ENCODE measurements around the gene AAMP.

Gene AAMP

GRCh38 chr2:218266316-218266979, 3.5 kb downstream of the AAMP start:
- no peak overlapping the region for H3K4me3 ChIP-seq (ENCODE audit: low read length in 2 of 2)
- H3K27me3 ChIP-seq (ENCODE audit: control insufficient read depth in 2 of 2, insufficient read depth in 2 of 2, low read length in 2 of 2), result no peaks in the 10 kb centered on the region
- H3K4me1 ChIP-seq (ENCODE audit: control insufficient read depth in 2 of 2, insufficient read depth in 2 of 2, low read length in 2 of 2), result peaks cover 58% of the 10 kb centered on the region in 2 donors
- H3K9me3 ChIP-seq (ENCODE audit: control insufficient read depth in 2 of 2, low read length in 2 of 2), result no peaks in the 10 kb centered on the region
- no peak overlapping the region for H3K27ac ChIP-seq (ENCODE audit: low read depth in 2 of 2, low read length in 2 of 2)
- H3K36me3 ChIP-seq (ENCODE audit: control insufficient read depth in 2 of 2, insufficient read depth in 2 of 2, low read length in 2 of 2), result peaks cover 28 to 32% of the 10 kb centered on the region in 2 donors
- no peak overlapping the region for H3K9ac ChIP-seq (ENCODE audit: low read depth in 1 of 2, low read length in 2 of 2)

GRCh38 chr2:218265626-218266025, 4.3 kb downstream of the AAMP start:
- H3K27me3 ChIP-seq (ENCODE audit: control insufficient read depth in 2 of 2, insufficient read depth in 2 of 2, low read length in 2 of 2), result no peaks in the 10 kb centered on the region
- no peaks in the 10 kb centered on the region for H3K9me3 ChIP-seq (ENCODE audit: control insufficient read depth in 2 of 2, low read length in 2 of 2)
- H3K36me3 ChIP-seq (ENCODE audit: control insufficient read depth in 2 of 2, insufficient read depth in 2 of 2, low read length in 2 of 2), result peaks cover 28 to 32% of the 10 kb centered on the region in 2 donors
- H3K4me1 ChIP-seq (ENCODE audit: control insufficient read depth in 2 of 2, insufficient read depth in 2 of 2, low read length in 2 of 2), result peaks cover 54 to 57% of the 10 kb centered on the region in 2 donors
- peak overlapping the region in 1 of 2 donors; percentile 30 for H3K9ac ChIP-seq (ENCODE audit: low read depth in 1 of 2, low read length in 2 of 2)
- peak overlapping the region in 1 of 2 donors; percentile 4 for H3K4me3 ChIP-seq (ENCODE audit: low read length in 2 of 2)
- peak overlapping the region; percentile 90 to 93 for H3K27ac ChIP-seq (ENCODE audit: low read depth in 2 of 2, low read length in 2 of 2)

- peak overlapping the region in 1 of 2 donors; percentile 50 for H3K9ac ChIP-seq (ENCODE audit: low read depth in 1 of 2, low read length in 2 of 2)
- H3K27me3 ChIP-seq (ENCODE audit: control insufficient read depth in 2 of 2, insufficient read depth in 2 of 2, low read length in 2 of 2), result no peaks in the 10 kb centered on the region
- peak overlapping the region; percentile 4 to 41 for H3K4me3 ChIP-seq (ENCODE audit: low read length in 2 of 2)
- H3K4me1 ChIP-seq (ENCODE audit: control insufficient read depth in 2 of 2, insufficient read depth in 2 of 2, low read length in 2 of 2), result peaks cover 55 to 56% of the 10 kb centered on the region in 2 donors
- H3K9me3 ChIP-seq (ENCODE audit: control insufficient read depth in 2 of 2, low read length in 2 of 2), result no peaks in the 10 kb centered on the region
- peak overlapping the region; percentile 90 to 93 for H3K27ac ChIP-seq (ENCODE audit: low read depth in 2 of 2, low read length in 2 of 2)
- H3K36me3 ChIP-seq (ENCODE audit: control insufficient read depth in 2 of 2, insufficient read depth in 2 of 2, low read length in 2 of 2), result peaks cover 28 to 32% of the 10 kb centered on the region in 2 donors
These were observed 5.0 kb downstream of the AAMP start for GRCh38 chr2:218264773-218265561.

GRCh38 chr2:218263817-218264641, 5.9 kb downstream of the AAMP start:
- H3K36me3 ChIP-seq (ENCODE audit: control insufficient read depth in 2 of 2, insufficient read depth in 2 of 2, low read length in 2 of 2), result peaks cover 28 to 32% of the 10 kb centered on the region in 2 donors
- peak overlapping the region; percentile 90 to 93 for H3K27ac ChIP-seq (ENCODE audit: low read depth in 2 of 2, low read length in 2 of 2)
- peaks cover 52 to 55% of the 10 kb centered on the region in 2 donors for H3K4me1 ChIP-seq (ENCODE audit: control insufficient read depth in 2 of 2, insufficient read depth in 2 of 2, low read length in 2 of 2)
- H3K4me3 ChIP-seq (ENCODE audit: low read length in 2 of 2), result peak overlapping the region; percentile 41 to 48
- no peaks in the 10 kb centered on the region for H3K9me3 ChIP-seq (ENCODE audit: control insufficient read depth in 2 of 2, low read length in 2 of 2)
- peak overlapping the region; percentile 50 to 56 for H3K9ac ChIP-seq (ENCODE audit: low read depth in 1 of 2, low read length in 2 of 2)
- H3K27me3 ChIP-seq (ENCODE audit: control insufficient read depth in 2 of 2, insufficient read depth in 2 of 2, low read length in 2 of 2), result no peaks in the 10 kb centered on the region

GRCh38 chr2:218262631-218263586, 7.0 kb downstream of the AAMP start:
- Histone ChIP-seq H3K27ac (ENCODE audit: low read depth in 2 of 2, low read length in 2 of 2) (peak overlapping the region; percentile 90 to 93), H3K4me1 (ENCODE audit: control insufficient read depth in 2 of 2, insufficient read depth in 2 of 2, low read length in 2 of 2) (peaks cover 56 to 60% of the 10 kb centered on the region in 2 donors), H3K9ac (ENCODE audit: low read depth in 1 of 2, low read length in 2 of 2) (peak overlapping the region; percentile 47 to 50), H3K36me3 (ENCODE audit: control insufficient read depth in 2 of 2, insufficient read depth in 2 of 2, low read length in 2 of 2) (peaks cover 28 to 32% of the 10 kb centered on the region in 2 donors), H3K27me3 (ENCODE audit: control insufficient read depth in 2 of 2, insufficient read depth in 2 of 2, low read length in 2 of 2) (no peaks in the 10 kb centered on the region), H3K9me3 (ENCODE audit: control insufficient read depth in 2 of 2, low read length in 2 of 2) (no peaks in the 10 kb centered on the region), H3K4me3 (ENCODE audit: low read length in 2 of 2) (no peak overlapping the region)

- Histone ChIP-seq H3K36me3 (ENCODE audit: control insufficient read depth in 2 of 2, insufficient read depth in 2 of 2, low read length in 2 of 2) (peaks cover 28 to 29% of the 10 kb centered on the region in 2 donors), H3K9ac (ENCODE audit: low read depth in 1 of 2, low read length in 2 of 2) (no peak overlapping the region), H3K9me3 (ENCODE audit: control insufficient read depth in 2 of 2, low read length in 2 of 2) (no peaks in the 10 kb centered on the region), H3K27ac (ENCODE audit: low read depth in 2 of 2, low read length in 2 of 2) (peak overlapping the region in 1 of 2 donors; percentile 50), H3K4me1 (ENCODE audit: control insufficient read depth in 2 of 2, insufficient read depth in 2 of 2, low read length in 2 of 2) (peaks cover 56 to 60% of the 10 kb centered on the region in 2 donors), H3K4me3 (ENCODE audit: low read length in 2 of 2) (no peak overlapping the region), H3K27me3 (ENCODE audit: control insufficient read depth in 2 of 2, insufficient read depth in 2 of 2, low read length in 2 of 2) (no peaks in the 10 kb centered on the region)
These were observed 7.7 kb downstream of the AAMP start for GRCh38 chr2:218262237-218262600.

- H3K36me3 ChIP-seq (ENCODE audit: control insufficient read depth in 2 of 2, insufficient read depth in 2 of 2, low read length in 2 of 2), result peaks cover 25 to 28% of the 10 kb centered on the region in 2 donors
- peak overlapping the region; percentile 33 to 50 for H3K27ac ChIP-seq (ENCODE audit: low read depth in 2 of 2, low read length in 2 of 2)
- H3K27me3 ChIP-seq (ENCODE audit: control insufficient read depth in 2 of 2, insufficient read depth in 2 of 2, low read length in 2 of 2), result no peaks in the 10 kb centered on the region
- peak overlapping the region in 1 of 2 donors; percentile 25 for H3K4me3 ChIP-seq (ENCODE audit: low read length in 2 of 2)
- no peaks in the 10 kb centered on the region for H3K9me3 ChIP-seq (ENCODE audit: control insufficient read depth in 2 of 2, low read length in 2 of 2)
- peaks cover 56 to 60% of the 10 kb centered on the region in 2 donors for H3K4me1 ChIP-seq (ENCODE audit: control insufficient read depth in 2 of 2, insufficient read depth in 2 of 2, low read length in 2 of 2)
- H3K9ac ChIP-seq (ENCODE audit: low read depth in 1 of 2, low read length in 2 of 2), result peak overlapping the region in 1 of 2 donors; percentile 52
These were observed 8.3 kb downstream of the AAMP start for GRCh38 chr2:218261423-218262236.

- H3K27ac ChIP-seq (ENCODE audit: low read depth in 2 of 2, low read length in 2 of 2), result peak within 1 kb of the TSS; percentile 67 to 70
- peak within 1 kb of the TSS in 1 of 2 donors; percentile 25 for H3K4me3 ChIP-seq (ENCODE audit: low read length in 2 of 2)
- H3K9ac ChIP-seq (ENCODE audit: low read depth in 1 of 2, low read length in 2 of 2), result peak within 1 kb of the TSS in 1 of 2 donors; percentile 52
- peaks cover 18 to 24% of the 10 kb centered on the region in 2 donors for H3K36me3 ChIP-seq (ENCODE audit: control insufficient read depth in 2 of 2, insufficient read depth in 2 of 2, low read length in 2 of 2)
- H3K9me3 ChIP-seq (ENCODE audit: control insufficient read depth in 2 of 2, low read length in 2 of 2), result no peaks in the 10 kb centered on the region
- peaks cover 55 to 60% of the 10 kb centered on the region in 2 donors for H3K4me1 ChIP-seq (ENCODE audit: control insufficient read depth in 2 of 2, insufficient read depth in 2 of 2, low read length in 2 of 2)
- no peaks in the 10 kb centered on the region for H3K27me3 ChIP-seq (ENCODE audit: control insufficient read depth in 2 of 2, insufficient read depth in 2 of 2, low read length in 2 of 2)
These were observed 9.1 kb downstream of the AAMP start, which contains the start of gene GPBAR1 for GRCh38 chr2:218260742-218261422. GPBAR1 (plus strand) TSS chr2:218261015; CDS start chr2:218262725, 1,710 bp downstream.
